PC-3 (cell line): ENCODE data around the gene AUTS2. TPM values are rescaled to one million over a fixed set of nuclear protein-coding genes. Genes with fewer than 3 reads are reported as not detected.

ENCODE experiments used
- ATAC-seq: fragments of 200-7000 bp; cut with Tn5 transposase; 2 replicates; pipeline ENCODE4 v1.9.1; 2020; ENCODE audit warnings: mild to moderate bottlenecking, moderate library complexity
- BruUV-seq: library from RNA; stranded (reverse); fragments of 400-500 nt; replicated peaks from 2 replicates; lab custom pipeline; 2021; lab: Mats Ljungman, UMichigan
- CTCF ChIA-PET: fragments of 300-600 bp; sonication (Branson Sonifier 250); formaldehyde crosslinking; loops from one replicate; lab custom pipeline; 2022; ENCODE audit warnings: antibody characterized with exemption; lab: Charles Lee
- POLR2A ChIA-PET: fragments of 300-600 bp; sonication (Branson Sonifier 250); formaldehyde crosslinking; loops from one replicate; lab custom pipeline; 2022; ENCODE audit warnings: antibody characterized with exemption; ENCODE audit not compliant: unreplicated experiment; lab: Charles Lee
- DNase-seq: peaks from one replicate; pipeline ENCODE4 v3.0.0-alpha.2; 2015
- H2AFZ ChIP-seq: fragments of 300-600 bp; sonication (generic); 2 replicates; pipeline ENCODE4 v1.6.0; 2016; ENCODE audit warnings: antibody characterized with exemption, low read length
- H3F3A ChIP-seq: fragments of 300-600 bp; sonication (generic); one replicate; pipeline ENCODE4 v1.6.0; 2017; ENCODE audit warnings: antibody characterized with exemption, low read length, control low read depth, mild to moderate bottlenecking; ENCODE audit not compliant: unreplicated experiment
- H3K27ac ChIP-seq: fragments of 300-600 bp; sonication (generic); 2 replicates; pipeline ENCODE4 v1.5.1; 2016; ENCODE audit warnings: mild to moderate bottlenecking, low read length
- H3K27me3 ChIP-seq: fragments of 300-600 bp; sonication (generic); 2 replicates; pipeline ENCODE4 v1.6.1; 2016; ENCODE audit warnings: low read length, mixed read lengths
- H3K36me3 ChIP-seq: fragments of 300-600 bp; sonication (generic); 2 replicates; pipeline ENCODE4 v1.6.1; 2016; ENCODE audit warnings: low read depth, mixed run types, low read length, mixed read lengths
- H3K4me1 ChIP-seq: fragments of 300-600 bp; sonication (generic); 2 replicates; pipeline ENCODE4 v1.5.1; 2016; ENCODE audit warnings: low read length; ENCODE audit not compliant: insufficient read depth
- H3K4me2 ChIP-seq: fragments of 300-600 bp; sonication (generic); 2 replicates; pipeline ENCODE4 v1.6.0; 2016; ENCODE audit warnings: low read length
- H3K4me3 ChIP-seq: fragments of 300-600 bp; sonication (generic); 2 replicates; pipeline ENCODE4 v1.5.1; 2016; ENCODE audit warnings: mild to moderate bottlenecking, low read length, mixed read lengths
- H3K79me2 ChIP-seq: fragments of 300-600 bp; sonication (generic); 2 replicates; pipeline ENCODE4 v1.6.1; 2017; ENCODE audit warnings: low read length, mixed read lengths
- H3K9ac ChIP-seq: fragments of 300-600 bp; sonication (generic); 2 replicates; pipeline ENCODE4 v1.6.0; 2016; ENCODE audit warnings: mild to moderate bottlenecking, low read length
- H3K9me2 ChIP-seq: fragments of 300-600 bp; sonication (generic); replicated peaks from 2 replicates; pipeline ENCODE4 v1.6.1; 2016; ENCODE audit warnings: mixed run types, low read length, mixed read lengths
- H3K9me3 ChIP-seq: fragments of 300-600 bp; sonication (generic); 2 replicates; pipeline ENCODE4 v1.6.1; 2016; ENCODE audit warnings: low read length, mixed read lengths
- H4K20me1 ChIP-seq: fragments of 300-600 bp; sonication (generic); 2 replicates; pipeline ENCODE4 v1.6.1; 2016; ENCODE audit warnings: low read length, mixed read lengths
- EZH2 ChIP-seq: fragments of 300-600 bp; sonication (generic); IDR thresholded peaks from one replicate; pipeline ENCODE4 v1.6.1; 2017; ENCODE audit warnings: antibody characterized with exemption, mild to moderate bottlenecking, low read length; ENCODE audit not compliant: unreplicated experiment
- EZH2phosphoT487 ChIP-seq: fragments of 300-600 bp; sonication (generic); IDR thresholded peaks from 2 replicates; pipeline ENCODE4 v1.6.1; 2018; ENCODE audit warnings: mild to moderate bottlenecking, antibody characterized with exemption, low read length, borderline replicate concordance
- intact Hi-C: fragments of 100-400 bp; cut with micrococcal nuclease; formaldehyde crosslinking; loops from 2 replicates; pipeline ENCODE4 v1.9.0; 2023
- total RNA-seq: library from RNA; depleted of rRNA; stranded (reverse); fragments of >200 nt; gene quantifications from 2 replicates; pipeline ENCODE4 v1.2.3, GENCODE V29; 2014
- TF ChIP-seq, protein P1 (sequence below): fragments of 300-600 bp; sonication (generic); conservative IDR thresholded peaks from 2 replicates; pipeline ENCODE4 v1.5.1; 2017; ENCODE audit warnings: antibody characterized with exemption, low read depth, mild to moderate bottlenecking, low read length

The AUTS2 gene
- total RNA-seq, 1 experiment from 2014 or later: not detected

- Histone ChIP-seq H3K9ac (no peak overlapping the region), H3K27ac (no peak overlapping the region), H3F3A (no peaks in the 10 kb centered on the region), H2AFZ (no peak overlapping the region), H3K4me1 (no peaks in the 10 kb centered on the region), H3K36me3 (no peaks in the 10 kb centered on the region), H3K4me3 (no peak overlapping the region), H3K27me3 (no peaks in the 10 kb centered on the region), H3K9me3 (peaks cover 5% of the 10 kb centered on the region; the same call in 1 of the 2 replicates), H4K20me1 (no peaks in the 10 kb centered on the region), H3K4me2 (no peak overlapping the region), H3K79me2 (no peaks in the 10 kb centered on the region), H3K9me2 (no peaks in the 10 kb centered on the region)
- intact Hi-C loops: no loop called here
- ATAC-seq (no peak), DNase-seq (no peak)
- POLR2A ChIA-PET: no interaction called here
- BruUV-seq: no TSS peak
- no peak for TF ChIP-seq EZH2phosphoT487
- no peak for TF ChIP-seq EZH2
- TF ChIP-seq, protein P1, sequence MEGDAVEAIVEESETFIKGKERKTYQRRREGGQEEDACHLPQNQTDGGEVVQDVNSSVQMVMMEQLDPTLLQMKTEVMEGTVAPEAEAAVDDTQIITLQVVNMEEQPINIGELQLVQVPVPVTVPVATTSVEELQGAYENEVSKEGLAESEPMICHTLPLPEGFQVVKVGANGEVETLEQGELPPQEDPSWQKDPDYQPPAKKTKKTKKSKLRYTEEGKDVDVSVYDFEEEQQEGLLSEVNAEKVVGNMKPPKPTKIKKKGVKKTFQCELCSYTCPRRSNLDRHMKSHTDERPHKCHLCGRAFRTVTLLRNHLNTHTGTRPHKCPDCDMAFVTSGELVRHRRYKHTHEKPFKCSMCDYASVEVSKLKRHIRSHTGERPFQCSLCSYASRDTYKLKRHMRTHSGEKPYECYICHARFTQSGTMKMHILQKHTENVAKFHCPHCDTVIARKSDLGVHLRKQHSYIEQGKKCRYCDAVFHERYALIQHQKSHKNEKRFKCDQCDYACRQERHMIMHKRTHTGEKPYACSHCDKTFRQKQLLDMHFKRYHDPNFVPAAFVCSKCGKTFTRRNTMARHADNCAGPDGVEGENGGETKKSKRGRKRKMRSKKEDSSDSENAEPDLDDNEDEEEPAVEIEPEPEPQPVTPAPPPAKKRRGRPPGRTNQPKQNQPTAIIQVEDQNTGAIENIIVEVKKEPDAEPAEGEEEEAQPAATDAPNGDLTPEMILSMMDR: no peak
- CTCF ChIA-PET: no interaction called here
Measured at GRCh38 chr7:69625238-69625637, 27.0 kb downstream of the AUTS2 start.

DNA sequence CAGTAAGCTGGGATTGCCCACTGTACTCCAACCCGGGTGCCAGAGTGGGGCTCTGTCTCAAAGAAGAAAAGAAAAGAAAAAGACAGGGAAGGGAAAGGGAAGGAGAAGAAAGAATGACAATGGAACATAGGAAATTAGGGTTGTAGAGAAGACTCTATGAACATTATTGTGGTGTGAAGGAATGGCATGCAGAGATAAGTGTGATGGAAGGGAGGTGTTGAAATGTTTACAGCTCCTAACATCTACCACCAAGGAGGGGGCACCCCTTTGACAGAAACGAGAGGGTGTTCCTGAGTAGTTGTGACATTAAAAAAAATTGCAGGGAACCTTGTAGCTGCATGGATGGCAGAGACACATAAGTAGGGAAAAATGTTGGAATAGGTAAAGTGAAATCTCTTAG is 27.5 kb downstream of the AUTS2 start:
- Histone ChIP-seq H3K4me2 (no peak overlapping the region), H3K9me3 (peaks cover 5% of the 10 kb centered on the region; the same call in 1 of the 2 replicates), H4K20me1 (no peaks in the 10 kb centered on the region), H3K4me1 (no peaks in the 10 kb centered on the region), H3K9me2 (no peaks in the 10 kb centered on the region), H3K36me3 (no peaks in the 10 kb centered on the region), H3K27ac (no peak overlapping the region), H3K4me3 (no peak overlapping the region), H3K79me2 (no peaks in the 10 kb centered on the region), H3F3A (no peaks in the 10 kb centered on the region), H2AFZ (no peak overlapping the region), H3K9ac (no peak overlapping the region), H3K27me3 (no peaks in the 10 kb centered on the region)
- ChIA-PET POLR2A (no interaction called here), CTCF (no interaction called here)
- DNase-seq: no peak
- TF ChIP-seq EZH2phosphoT487: no peak
- TF ChIP-seq EZH2: no peak
- TF ChIP-seq, protein P1: no peak
- BruUV-seq: no TSS peak
- no peak for ATAC-seq
- intact Hi-C loops: no loop called here

DNA sequence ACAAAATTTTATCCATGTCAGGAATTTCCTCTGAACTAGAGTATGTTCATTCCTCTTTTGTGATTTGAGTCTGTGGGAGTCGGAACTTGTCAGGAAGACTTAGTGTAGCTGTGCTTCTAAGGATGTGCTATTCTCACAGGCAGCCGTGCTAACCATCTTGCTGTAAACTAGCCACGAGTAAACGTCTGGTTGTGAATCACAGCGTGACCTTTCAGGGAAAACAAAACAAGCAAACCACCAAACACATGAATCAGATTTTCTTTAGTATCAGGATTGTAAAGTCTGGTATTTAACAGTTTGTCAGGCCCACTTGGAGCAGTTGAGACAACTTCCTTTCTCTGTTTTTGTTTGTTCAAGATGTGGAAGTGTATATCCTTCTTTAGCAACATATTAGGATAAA is 32.0 kb downstream of the AUTS2 start:
- BruUV-seq: no TSS peak
- H3K79me2 ChIP-seq: no peaks in the 10 kb centered on the region
- no peak overlapping the region for H2AFZ ChIP-seq
- ChIA-PET POLR2A (no interaction called here), CTCF (no interaction called here)
- H3K4me1 ChIP-seq: no peaks in the 10 kb centered on the region
- ATAC-seq (no peak), DNase-seq (no peak)
- no peak overlapping the region for H3K9ac ChIP-seq
- H3K4me2 ChIP-seq: no peak overlapping the region
- H3K27ac ChIP-seq: no peak overlapping the region
- no peaks in the 10 kb centered on the region for H3K36me3 ChIP-seq
- no peaks in the 10 kb centered on the region for H3K27me3 ChIP-seq
- H3K4me3 ChIP-seq: no peak overlapping the region
- no peaks in the 10 kb centered on the region for H4K20me1 ChIP-seq
- TF ChIP-seq, protein P1: no peak
- no peak for TF ChIP-seq EZH2
- no peak for TF ChIP-seq EZH2phosphoT487
- H3F3A ChIP-seq: no peaks in the 10 kb centered on the region
- intact Hi-C loops: no loop called here
- H3K9me2 ChIP-seq: no peaks in the 10 kb centered on the region
- no peaks in the 10 kb centered on the region for H3K9me3 ChIP-seq
